B cell (primary cell): ENCODE data around the gene FALEC. TPM values are rescaled to one million over a fixed set of nuclear protein-coding genes. Genes with fewer than 3 reads are reported as not detected.

Experiments used
- ATAC-seq: fragments of 200-7000 bp; cut with Tn5 transposase; one replicate; pipeline ENCODE4 v1.10.0; 2021; ENCODE audit warnings: low read depth, mild to moderate bottlenecking, moderate number of reproducible peaks, moderate library complexity
- CTCF ChIA-PET: fragments of 350-600 bp; sonication (Branson Sonifier 250); formaldehyde crosslinking; loops from one replicate; lab custom pipeline; 2021; ENCODE audit warnings: antibody characterized with exemption, inconsistent platforms; lab: Charles Lee
- POLR2A ChIA-PET: fragments of 350-600 bp; sonication (Branson Sonifier 250); formaldehyde crosslinking; loops from one replicate; lab custom pipeline; 2021; ENCODE audit warnings: antibody characterized with exemption; lab: Charles Lee
- DNase-seq: peaks from one replicate; pipeline ENCODE4 v3.0.0; 2013
- H2AFZ ChIP-seq: 2 replicates; pipeline ENCODE4 v1.6.1; 2012; ENCODE audit warnings: mild to moderate bottlenecking, low read depth, low read length; ENCODE audit not compliant: insufficient read depth, poor library complexity, severe bottlenecking
- H3K27ac ChIP-seq, 2 donors: 1 replicate in 1 of 2; 2 replicates in 1 of 2; pipeline ENCODE4 v1.5.1; 2012 to 2013; ENCODE audit warnings: low read length in 2 of 2, mild to moderate bottlenecking in 2 of 2, moderate library complexity in 1 of 2
- H3K27me3 ChIP-seq, 4 experiments: fragments of 200-600 bp in 1 of 4; sonication (generic) in 1 of 4; replicated peaks in 1 of 4; 1 replicate in 2 of 4; 2 replicates in 2 of 4; pipeline versions ENCODE4 v1.6.1 to v1.7.0; 2013 to 2016; ENCODE audit warnings: low read length in 3 of 4, mild to moderate bottlenecking in 2 of 4, mixed read lengths in 1 of 4, moderate library complexity in 1 of 4; ENCODE audit not compliant: insufficient read depth in 4 of 4, control insufficient read depth in 3 of 4; ENCODE audit errors: control extremely low read depth in 1 of 4
- H3K36me3 ChIP-seq, 2 experiments: replicated peaks in 1 of 2; 1 replicate in 1 of 2; 2 replicates in 1 of 2; pipeline versions ENCODE4 v1.6.1 to v1.7.1; 2013; ENCODE audit warnings: low read length in 1 of 2; ENCODE audit not compliant: insufficient read depth in 2 of 2, control insufficient read depth in 1 of 2; ENCODE audit errors: control extremely low read depth in 1 of 2, extremely low read depth in 1 of 2
- H3K4me1 ChIP-seq, 2 donors: fragments of 200-600 bp in 1 of 2; sonication (generic) in 1 of 2; 1 replicate in 1 of 2; 2 replicates in 1 of 2; pipeline versions ENCODE4 v1.5.1 to v1.6.1; 2013 to 2017; ENCODE audit warnings: low read length in 2 of 2; ENCODE audit not compliant: control insufficient read depth in 2 of 2, insufficient read depth in 2 of 2
- H3K4me2 ChIP-seq: replicated peaks from 2 replicates; pipeline ENCODE3; 2012; ENCODE audit warnings: mild to moderate bottlenecking, low read depth, low read length; ENCODE audit not compliant: poor library complexity, severe bottlenecking
- H3K4me3 ChIP-seq, 5 experiments: fragments of 200-600 bp in 1 of 5; sonication (generic) in 1 of 5; 1 replicate in 3 of 5; 2 replicates in 2 of 5; pipeline versions ENCODE4 v1.5.1 to v1.7.0; 2011 to 2016; ENCODE audit warnings: low read length in 4 of 5, mild to moderate bottlenecking in 4 of 5, low read depth in 2 of 5, control low read depth in 1 of 5, moderate library complexity in 1 of 5; ENCODE audit not compliant: insufficient read depth in 1 of 5; ENCODE audit errors: control extremely low read depth in 1 of 5, extremely low read depth in 1 of 5
- H3K79me2 ChIP-seq: fragments of 200-600 bp; sonication (generic); one replicate; pipeline ENCODE4 v1.6.0; 2016; ENCODE audit warnings: low read length; ENCODE audit not compliant: control insufficient read depth, insufficient read depth
- H3K9ac ChIP-seq: fragments of 200-600 bp; sonication (generic); 2 replicates; pipeline ENCODE4 v1.6.1; 2017; ENCODE audit warnings: mild to moderate bottlenecking, low read length, moderate library complexity
- H3K9me3 ChIP-seq, 3 donors: one replicate each; pipeline versions ENCODE4 v1.6.1 to v1.7.1; 2013; ENCODE audit warnings: low read length in 2 of 3; ENCODE audit not compliant: control insufficient read depth in 2 of 3, insufficient read depth in 1 of 3; ENCODE audit errors: control extremely low read depth in 1 of 3
- H4K20me1 ChIP-seq: 2 replicates; pipeline ENCODE4 v1.6.0; 2012; ENCODE audit warnings: mild to moderate bottlenecking, low read length; ENCODE audit not compliant: insufficient read depth, control insufficient read depth, poor library complexity, severe bottlenecking
- H3K27ac Mint-ChIP-seq: one replicate; pipeline ENCODE4 v1.8.0; 2021; ENCODE audit warnings: mixed read lengths
- H3K27me3 Mint-ChIP-seq: one replicate; pipeline ENCODE4 v1.8.0; 2021; ENCODE audit warnings: mixed read lengths
- H3K4me1 Mint-ChIP-seq: one replicate; pipeline ENCODE4 v1.8.0; 2021; ENCODE audit warnings: mixed read lengths
- H3K4me3 Mint-ChIP-seq: one replicate; pipeline ENCODE4 v1.8.0; 2021; ENCODE audit warnings: mixed read lengths
- H3K9me3 Mint-ChIP-seq: one replicate; pipeline ENCODE4 v1.8.0; 2022; ENCODE audit warnings: mixed read lengths; ENCODE audit not compliant: insufficient read depth
- EZH2 ChIP-seq: IDR thresholded peaks from 2 replicates; pipeline ENCODE4 v1.6.1; 2012; ENCODE audit warnings: borderline replicate concordance, low read depth, mild to moderate bottlenecking, moderate library complexity, low read length; ENCODE audit not compliant: insufficient read depth, poor library complexity, severe bottlenecking
- WGBS: methylation state at CpG from one replicate; pipeline ENCODE4 v1.1.5; 2013; ENCODE audit warnings: missing lambda C conversion rate; ENCODE audit not compliant: insufficient coverage; 5-methylcytosine and 5-hydroxymethylcytosine counted together
- intact Hi-C: fragments of 100-400 bp; cut with micrococcal nuclease; formaldehyde crosslinking; loops from one replicate; pipeline ENCODE4 v1.10.0; 2022
- polyA plus RNA-seq: library from polyadenylated mRNA; depleted of rRNA; stranded (reverse); fragments of >200 nt; gene quantifications from 2 replicates; pipeline ENCODE4 v1.2.3, GENCODE V29; 2012
- total RNA-seq, 2 donors: library from RNA; stranded (reverse); fragments of 120-200 nt in 1 of 2; gene quantifications; 1 replicate in 1 of 2; 2 replicates in 1 of 2; pipeline versions ENCODE4 v1.2.3 to v1.2.4, GENCODE V29; 2013 to 2022
- TF ChIP-seq, protein P1 (sequence below): fragments of 200-600 bp; IDR thresholded peaks from one replicate; pipeline ENCODE4 v1.8.0; 2022; ENCODE audit warnings: antibody characterized with exemption, mild to moderate bottlenecking

FALEC gene
- total and polyA plus RNA-seq, 2 donors (not counting 1 experiment from before 2014, with no cell fraction given), result 1.1 to 2.6 TPM

- CTCF ChIA-PET, result interaction anchor here (0.7 to 14.8 kb wide), 13 partner anchors 15 to 434 kb away, joined by 3 to 661 read pairs (median 4); partner anchors contain the start of genes ENSA, FALEC, GOLPH3L and MCL1
Measured at GRCh38 chr1:150561974-150562445, 46.5 kb downstream of the FALEC start.

More at GRCh38 chr1:150561974-150562445, 46.5 kb downstream of the FALEC start:
- H3K36me3 ChIP-seq, result no peaks in the 10 kb centered on the region
- POLR2A ChIA-PET, result interaction anchor here (0.6 to 10.3 kb wide), 10 partner anchors 11 to 173 kb away, joined by 3 to 371 read pairs (median 10); partner anchors contain the start of genes ENSA, MCL1 and TARS2
- H3K9me3 ChIP-seq, result no peaks in the 10 kb centered on the region
- peak overlapping the region; percentile 93 for H3K9ac ChIP-seq
- Mint-ChIP-seq H3K27ac (peak overlapping the region; percentile 98), H3K27me3 (no peaks in the 10 kb centered on the region), H3K4me3 (peak overlapping the region; percentile 99), H3K9me3 (no peaks in the 10 kb centered on the region), H3K4me1 (peaks cover 59% of the 10 kb centered on the region)
- peaks cover 36% of the 10 kb centered on the region for H3K79me2 ChIP-seq
- no peaks in the 10 kb centered on the region for H3K27me3 ChIP-seq
- H3K27ac ChIP-seq, result peak overlapping the region; percentile 96 to 99
- TF ChIP-seq, protein P1, sequence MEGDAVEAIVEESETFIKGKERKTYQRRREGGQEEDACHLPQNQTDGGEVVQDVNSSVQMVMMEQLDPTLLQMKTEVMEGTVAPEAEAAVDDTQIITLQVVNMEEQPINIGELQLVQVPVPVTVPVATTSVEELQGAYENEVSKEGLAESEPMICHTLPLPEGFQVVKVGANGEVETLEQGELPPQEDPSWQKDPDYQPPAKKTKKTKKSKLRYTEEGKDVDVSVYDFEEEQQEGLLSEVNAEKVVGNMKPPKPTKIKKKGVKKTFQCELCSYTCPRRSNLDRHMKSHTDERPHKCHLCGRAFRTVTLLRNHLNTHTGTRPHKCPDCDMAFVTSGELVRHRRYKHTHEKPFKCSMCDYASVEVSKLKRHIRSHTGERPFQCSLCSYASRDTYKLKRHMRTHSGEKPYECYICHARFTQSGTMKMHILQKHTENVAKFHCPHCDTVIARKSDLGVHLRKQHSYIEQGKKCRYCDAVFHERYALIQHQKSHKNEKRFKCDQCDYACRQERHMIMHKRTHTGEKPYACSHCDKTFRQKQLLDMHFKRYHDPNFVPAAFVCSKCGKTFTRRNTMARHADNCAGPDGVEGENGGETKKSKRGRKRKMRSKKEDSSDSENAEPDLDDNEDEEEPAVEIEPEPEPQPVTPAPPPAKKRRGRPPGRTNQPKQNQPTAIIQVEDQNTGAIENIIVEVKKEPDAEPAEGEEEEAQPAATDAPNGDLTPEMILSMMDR, result no peak
- no peak for TF ChIP-seq EZH2
- H3K4me3 ChIP-seq, result peak overlapping the region; percentile 63 to 89 (median 80)
- DNase-seq, result peak; percentile 90
- H3K4me2 ChIP-seq, result peak overlapping the region; percentile 90
- H3K4me1 ChIP-seq, result peaks cover 55 to 68% of the 10 kb centered on the region in 2 donors
- peaks cover 3% of the 10 kb centered on the region for H4K20me1 ChIP-seq
- peak; percentile 37 for ATAC-seq
- 0% methylated on average over 18 of the region's 18 CpGs for WGBS
- peak overlapping the region; percentile 95 for H2AFZ ChIP-seq
- intact Hi-C loops, result loop anchor here (1.0 to 5.0 kb wide), 12 partner anchors 17 to 497 kb away; partner anchors contain the start of genes ARNT, CDC42SE1, CTSS and ENSA
